GM21528 (cell line): ENCODE data around the gene ADAMTS18.

ENCODE experiments used
- ATAC-seq: cut with Tn5 transposase; IDR thresholded peaks from one replicate; pipeline ENCODE4 v1.9.1; 2021; ENCODE audit warnings: mild to moderate bottlenecking, moderate library complexity; ENCODE audit not compliant: unreplicated experiment, low FRiP score

ADAMTS18 gene

GRCh38 chr16:77435272-77435820, 512 bp upstream of the ADAMTS18 start:
- ATAC-seq = no peak

- ATAC-seq = no peak
Measured at GRCh38 chr16:77434022-77434529, 758 bp downstream of the ADAMTS18 start.

- no peak for ATAC-seq
Measured at GRCh38 chr16:77433146-77433545, 1.7 kb downstream of the ADAMTS18 start.

- ATAC-seq = no peak
Measured at GRCh38 chr16:77432264-77432663, 2.6 kb downstream of the ADAMTS18 start.

- no peak for ATAC-seq
Measured at GRCh38 chr16:77430787-77431585, 3.8 kb downstream of the ADAMTS18 start.

GRCh38 chr16:77430360-77430759, 4.5 kb downstream of the ADAMTS18 start:
- ATAC-seq = no peak

- no peak for ATAC-seq
Measured at GRCh38 chr16:77424871-77425604, 9.8 kb downstream of the ADAMTS18 start.

- no peak for ATAC-seq
Measured at GRCh38 chr16:77422196-77422784, 12.5 kb downstream of the ADAMTS18 start.

GRCh38 chr16:77416939-77417480, 17.8 kb downstream of the ADAMTS18 start:
- ATAC-seq = no peak

GRCh38 chr16:77414752-77415231, 20.0 kb downstream of the ADAMTS18 start:
- ATAC-seq = no peak

- no peak for ATAC-seq
Measured at GRCh38 chr16:77410449-77410848, 24.4 kb downstream of the ADAMTS18 start.

GRCh38 chr16:77409311-77409710, 25.5 kb downstream of the ADAMTS18 start:
- no peak for ATAC-seq

- ATAC-seq = no peak
Measured at GRCh38 chr16:77408607-77409006, 26.2 kb downstream of the ADAMTS18 start.

GRCh38 chr16:77406680-77407079, 28.2 kb downstream of the ADAMTS18 start:
- no peak for ATAC-seq

- no peak for ATAC-seq
Measured at GRCh38 chr16:77404775-77405174, 30.1 kb downstream of the ADAMTS18 start.

GRCh38 chr16:77403732-77404131, 31.1 kb downstream of the ADAMTS18 start:
- ATAC-seq = no peak

GRCh38 chr16:77402672-77403071, 32.2 kb downstream of the ADAMTS18 start:
- ATAC-seq = no peak

GRCh38 chr16:77402118-77402517, 32.7 kb downstream of the ADAMTS18 start:
- ATAC-seq = no peak

GRCh38 chr16:77399546-77399945, 35.3 kb downstream of the ADAMTS18 start:
- ATAC-seq = no peak

GRCh38 chr16:77399066-77399465, 35.8 kb downstream of the ADAMTS18 start:
- no peak for ATAC-seq

GRCh38 chr16:77398495-77398894, 36.3 kb downstream of the ADAMTS18 start:
- ATAC-seq = no peak
